GM19240 (cell line): ENCODE results near the gene IFRD2.

Source experiments
- DNase-seq: peaks from one replicate; pipeline ENCODE4 v3.0.0; 2011; ENCODE audit warnings: low spot score; ENCODE audit not compliant: insufficient read length

The IFRD2 gene

GRCh38 chr3:50292159-50293078 is at the start of gene IFRD2:
Gene IFRD2 (minus strand): TSS chr3:50292429. CDS start chr3:50292274, 155 bp downstream.
- DNase-seq, result peak; percentile 92

DNA sequence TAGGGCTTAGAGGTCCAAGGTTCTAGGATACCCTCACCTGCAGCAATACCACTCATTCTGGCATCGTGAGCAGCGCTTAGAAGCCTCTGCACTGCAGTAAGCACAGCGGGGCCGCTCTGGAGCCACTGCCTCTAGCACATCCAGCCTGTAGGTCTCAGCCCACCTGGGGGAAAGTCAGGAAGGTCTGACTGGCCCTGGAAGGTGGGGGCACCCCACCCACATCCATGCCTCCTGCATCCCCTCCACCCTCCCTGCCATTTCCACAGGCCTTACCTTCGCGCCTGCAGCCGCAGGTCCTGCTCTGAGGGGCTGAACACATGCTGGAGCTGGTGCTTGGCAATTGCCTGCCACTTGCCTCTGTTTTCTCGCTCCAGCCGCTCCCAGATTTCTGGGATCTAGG is 49.3 kb upstream of the IFRD2 start:
- DNase-seq, result no peak

- peak; percentile 51 for DNase-seq
Measured at GRCh38 chr3:50340448-50341329, 48.5 kb upstream of the IFRD2 start, which contains the start of gene RASSF1. Gene RASSF1 (minus strand): TSS chr3:50340836. CDS start chr3:50340805, 31 bp downstream.

- DNase-seq, result no peak
Measured at GRCh38 chr3:50340147-50340447, 47.9 kb upstream of the IFRD2 start.

GRCh38 chr3:50339485-50340146 is 47.4 kb upstream of the IFRD2 start:
- DNase-seq, result no peak

- DNase-seq, result no peak
Measured at GRCh38 chr3:50338965-50339364, 46.7 kb upstream of the IFRD2 start.

GRCh38 chr3:50337175-50337861 is 45.1 kb upstream of the IFRD2 start:
- peak; percentile 96 for DNase-seq

GRCh38 chr3:50336452-50337174 is 44.4 kb upstream of the IFRD2 start:
- peak; percentile 30 for DNase-seq

DNA sequence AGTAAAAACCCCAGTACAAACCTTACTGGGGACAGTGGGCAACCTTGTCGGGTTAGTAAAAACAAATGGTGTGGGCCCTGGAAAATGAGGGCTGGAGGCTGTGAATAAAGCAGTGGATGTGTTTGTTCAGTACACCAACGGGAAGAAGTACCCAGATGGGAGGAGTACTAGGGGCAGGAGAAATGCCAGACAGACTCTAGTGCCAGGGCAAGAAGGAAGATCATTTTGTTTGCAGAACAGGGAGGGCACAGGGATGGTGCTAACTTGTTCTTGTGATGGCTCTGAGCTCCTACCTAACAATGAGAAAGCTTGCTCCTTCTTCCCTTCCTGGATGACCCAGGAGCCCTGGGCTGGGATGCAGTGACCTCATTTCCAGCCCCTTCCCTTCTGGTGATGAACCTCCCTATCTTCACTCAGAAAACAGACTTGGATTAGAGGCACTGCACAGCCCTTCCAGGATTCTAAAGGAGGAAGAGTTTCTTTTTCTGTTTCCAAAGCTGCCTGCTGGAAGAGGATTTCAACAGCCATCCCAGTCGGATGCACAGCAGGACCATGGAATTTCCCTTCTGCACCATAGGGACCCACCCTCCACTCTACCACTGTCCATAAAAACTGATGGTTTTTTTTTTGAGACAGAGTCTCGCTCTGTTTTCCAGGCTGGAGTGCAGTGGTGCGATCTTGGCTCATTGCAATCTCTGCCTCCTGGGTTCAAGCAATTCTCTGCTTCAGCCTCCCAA is 42.3 kb upstream of the IFRD2 start:
- DNase-seq, result no peak

DNA sequence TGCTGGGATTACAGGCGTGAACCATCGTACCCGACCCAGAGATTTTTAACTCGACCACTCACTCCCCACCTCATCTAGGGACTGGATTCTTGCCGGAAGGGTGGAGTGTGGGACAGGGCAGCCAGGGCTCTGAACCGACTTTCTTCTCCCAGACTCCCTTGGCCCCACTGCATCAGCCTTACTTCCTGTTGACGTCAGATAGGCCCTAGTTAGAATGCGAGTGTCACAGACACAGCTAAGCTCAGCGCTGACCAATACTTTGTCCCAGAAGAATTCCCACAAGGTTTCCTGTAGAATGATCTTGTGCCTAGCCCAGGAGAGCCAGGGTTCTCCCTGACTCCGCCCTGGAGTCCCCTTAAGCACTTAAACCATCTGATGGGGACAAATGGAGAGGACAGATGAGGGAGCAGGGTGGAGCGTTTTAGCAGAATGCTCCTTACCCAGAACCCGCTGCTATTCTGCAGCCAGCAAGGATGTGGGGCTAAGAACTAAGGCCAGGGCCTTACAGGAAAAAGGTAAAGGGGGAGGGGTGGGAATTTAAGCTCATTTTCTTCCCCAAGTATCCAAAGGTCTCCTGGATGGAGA is 41.6 kb upstream of the IFRD2 start:
- no peak for DNase-seq

DNA sequence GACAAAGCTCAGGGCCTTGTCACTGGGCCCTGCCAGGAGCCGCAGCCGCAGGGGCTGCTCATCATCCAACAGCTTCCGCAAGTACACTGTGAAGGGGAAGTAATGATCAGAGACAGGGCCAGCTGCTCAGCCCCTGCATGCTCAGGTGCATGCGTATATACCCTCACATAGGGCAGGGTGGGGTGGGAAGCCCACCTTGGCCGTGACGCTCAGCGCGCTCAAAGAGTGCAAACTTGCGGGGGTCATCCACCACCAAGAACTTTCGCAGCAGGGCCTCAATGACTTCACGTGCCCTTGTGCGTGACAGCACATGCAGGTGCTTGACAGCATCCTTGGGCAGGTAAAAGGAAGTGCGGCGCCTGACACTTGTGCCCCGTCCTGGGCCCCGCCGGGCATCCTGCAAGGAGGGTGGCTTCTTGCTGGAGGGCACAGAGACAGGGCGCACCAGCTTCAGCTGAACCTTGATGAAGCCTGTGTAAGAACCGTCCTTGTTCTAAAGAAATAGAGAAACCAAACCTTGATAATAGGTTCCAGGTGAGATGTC is 39.2 kb upstream of the IFRD2 start:
- DNase-seq, result no peak

DNA sequence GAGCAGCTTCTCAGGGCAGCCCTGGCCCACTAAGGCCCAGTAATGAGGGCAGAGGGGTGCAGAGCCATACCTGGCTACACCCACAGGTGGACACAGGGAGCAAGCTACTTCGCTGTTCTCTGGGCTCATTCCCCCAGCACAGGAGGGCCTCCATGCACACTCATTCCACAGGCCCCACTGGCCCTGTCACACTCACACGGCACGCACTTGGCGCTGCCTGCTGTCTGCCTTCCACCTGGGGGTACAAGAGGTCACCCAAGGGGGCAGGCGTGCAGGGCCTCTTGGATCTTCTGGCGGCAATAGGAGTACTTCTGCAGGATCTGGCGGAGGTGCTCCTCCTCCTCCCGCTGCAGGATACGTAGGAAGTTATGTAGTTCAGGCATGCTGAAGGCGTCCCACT is 38.1 kb upstream of the IFRD2 start:
- DNase-seq, result no peak

DNA sequence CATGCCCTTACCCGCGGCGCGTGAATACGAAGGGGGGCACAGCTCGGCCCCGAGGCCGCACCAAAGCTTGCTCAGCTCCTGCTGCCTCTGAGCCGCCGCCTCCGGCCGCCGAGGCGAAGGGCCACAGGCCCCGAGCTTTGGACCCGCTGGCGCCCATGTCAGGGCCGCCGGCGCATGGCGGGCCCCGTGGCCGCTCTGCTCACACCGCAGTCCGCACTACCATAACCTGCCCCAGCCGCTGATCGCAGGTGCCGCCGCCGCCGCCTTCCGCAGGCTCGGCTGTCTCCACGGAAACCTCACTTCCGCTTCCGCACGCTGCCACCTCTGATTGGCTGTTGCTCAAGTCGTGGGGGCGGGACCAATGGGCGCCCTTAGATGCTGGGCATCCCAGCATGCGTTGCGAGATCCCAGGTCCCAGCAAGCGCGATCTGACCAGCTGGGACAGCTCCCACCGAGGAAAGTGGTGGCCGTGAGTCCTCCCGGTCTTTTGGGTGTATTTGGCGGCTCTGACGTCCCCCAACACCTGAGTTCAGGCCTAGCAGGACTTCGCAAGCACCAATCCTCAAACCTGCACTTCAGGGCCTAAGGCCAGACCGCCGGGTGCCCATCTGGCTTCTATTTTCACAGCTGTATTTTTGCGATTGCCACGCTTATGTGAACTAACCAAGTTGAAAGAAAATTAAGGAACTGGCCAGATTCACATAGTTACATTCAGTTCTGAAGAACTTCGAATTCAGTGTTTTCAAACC is 35.9 kb upstream of the IFRD2 start, which contains the start of gene TUSC2:
TSS of gene TUSC2 (minus strand) at position 281 of the 749 bp plus-strand sequence. CDS start at position 157, 124 bp downstream.
- DNase-seq, result peak; percentile 90

- no peak for DNase-seq
Measured at GRCh38 chr3:50327129-50327528, 34.9 kb upstream of the IFRD2 start.

- no peak for DNase-seq
Measured at GRCh38 chr3:50326182-50326541, 33.9 kb upstream of the IFRD2 start.

DNA sequence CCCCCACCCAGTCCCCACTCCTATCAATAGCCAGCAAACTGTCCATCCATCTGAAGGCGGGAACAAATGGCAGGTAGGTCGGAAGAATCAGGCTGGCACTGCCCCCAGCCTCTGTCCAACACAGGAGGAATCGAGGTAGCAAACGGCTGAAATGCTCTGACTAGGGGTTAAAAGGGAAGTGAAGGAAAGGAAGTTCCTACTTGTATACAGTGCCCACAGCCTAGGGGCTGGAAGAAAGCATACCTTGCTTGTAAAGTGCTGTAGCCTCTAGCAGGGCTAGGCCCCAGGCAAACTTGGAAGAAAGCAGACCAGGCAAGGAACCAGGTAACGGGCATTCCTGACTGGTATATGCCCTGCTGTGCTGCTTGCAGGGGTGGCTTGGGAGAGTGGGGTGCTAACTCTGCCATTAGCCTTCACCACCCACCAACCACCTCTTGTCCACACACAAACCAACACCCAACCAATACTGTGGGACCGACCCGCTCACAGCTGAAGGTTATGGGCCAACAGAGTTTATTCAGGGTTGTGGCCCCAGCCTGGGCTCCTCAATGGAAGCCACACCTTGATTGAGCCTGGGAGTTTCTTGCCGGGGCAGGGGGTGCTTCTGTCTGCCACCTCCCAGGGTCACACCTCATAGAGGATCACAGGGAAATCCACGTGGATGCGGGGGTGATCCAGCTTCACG is 33.4 kb upstream of the IFRD2 start:
- DNase-seq, result no peak

GRCh38 chr3:50325113-50325480 is 32.9 kb upstream of the IFRD2 start:
- no peak for DNase-seq
